Measurements from ENCODE around the gene NMS. TPM values are rescaled to one million over a fixed set of nuclear protein-coding genes. Genes with fewer than 3 reads are reported as not detected.

NMS gene
- total and polyA plus RNA-seq, 2 of the 8 experiments (the other 6 are each of a cell fraction or from before 2014, with no cell fraction given), result not detected

DNA sequence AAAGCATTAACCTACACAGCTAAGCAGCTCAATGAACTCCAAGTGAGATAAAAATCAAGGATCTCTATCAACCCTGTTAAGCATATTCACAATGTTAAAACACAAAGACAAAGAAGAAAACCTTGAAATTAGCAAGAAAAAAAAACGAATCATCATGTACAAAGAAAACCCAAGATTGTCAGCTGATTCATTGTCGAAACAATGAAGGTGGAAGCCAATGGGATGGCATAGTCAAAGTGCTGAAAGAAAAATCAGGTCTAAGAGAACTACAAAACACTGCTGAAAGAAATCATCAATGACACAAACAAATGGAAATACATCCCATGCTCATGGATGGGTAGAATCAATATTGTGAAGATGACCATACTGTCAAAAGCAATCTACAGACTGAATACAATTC lies 32.5 kb downstream of the NMS start:
- H3K79me2 ChIP-seq (ENCODE audit: control insufficient read depth in 1 of 2, insufficient read depth in 2 of 2, low read length in 2 of 2), result no peaks in the 10 kb centered on the region
- H3K4me2 ChIP-seq (ENCODE audit: insufficient read depth in 1 of 2, low read depth in 2 of 2, low read length in 2 of 2), result no peak overlapping the region
- H3K79me1 ChIP-seq (ENCODE audit: low read depth, low read length), result no peaks in the 10 kb centered on the region
- H2BK120ac ChIP-seq (replicated peaks; ENCODE audit: low read depth, low read length), result no peak overlapping the region
- H2BK20ac ChIP-seq (ENCODE audit: low read length), result no peak overlapping the region
- TF ChIP-seq KDM5A (IDR thresholded peaks at IDR 0.05; ENCODE audit: low read length) (no peak), BRCA1 (IDR thresholded peaks at IDR 0.05; ENCODE audit: low read depth, low read length) (no peak), MAFK (IDR thresholded peaks at IDR 0.05; ENCODE audit: low read depth, low read length) (no peak), CBX8 (IDR thresholded peaks at IDR 0.05; ENCODE audit: borderline replicate concordance, low read depth, low read length) (no peak)
- TF ChIP-seq, protein P1, sequence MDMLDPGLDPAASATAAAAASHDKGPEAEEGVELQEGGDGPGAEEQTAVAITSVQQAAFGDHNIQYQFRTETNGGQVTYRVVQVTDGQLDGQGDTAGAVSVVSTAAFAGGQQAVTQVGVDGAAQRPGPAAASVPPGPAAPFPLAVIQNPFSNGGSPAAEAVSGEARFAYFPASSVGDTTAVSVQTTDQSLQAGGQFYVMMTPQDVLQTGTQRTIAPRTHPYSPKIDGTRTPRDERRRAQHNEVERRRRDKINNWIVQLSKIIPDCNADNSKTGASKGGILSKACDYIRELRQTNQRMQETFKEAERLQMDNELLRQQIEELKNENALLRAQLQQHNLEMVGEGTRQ (IDR thresholded peaks at IDR 0.05; ENCODE audit: low read length), result no peak
- TF ChIP-seq, protein P2, sequence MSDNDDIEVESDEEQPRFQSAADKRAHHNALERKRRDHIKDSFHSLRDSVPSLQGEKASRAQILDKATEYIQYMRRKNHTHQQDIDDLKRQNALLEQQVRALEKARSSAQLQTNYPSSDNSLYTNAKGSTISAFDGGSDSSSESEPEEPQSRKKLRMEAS (IDR thresholded peaks at IDR 0.05), result no peak
- TF ChIP-seq, protein P3, sequence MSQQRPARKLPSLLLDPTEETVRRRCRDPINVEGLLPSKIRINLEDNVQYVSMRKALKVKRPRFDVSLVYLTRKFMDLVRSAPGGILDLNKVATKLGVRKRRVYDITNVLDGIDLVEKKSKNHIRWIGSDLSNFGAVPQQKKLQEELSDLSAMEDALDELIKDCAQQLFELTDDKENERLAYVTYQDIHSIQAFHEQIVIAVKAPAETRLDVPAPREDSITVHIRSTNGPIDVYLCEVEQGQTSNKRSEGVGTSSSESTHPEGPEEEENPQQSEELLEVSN (IDR thresholded peaks at IDR 0.05), result no peak
- TF ChIP-seq, protein P4, sequence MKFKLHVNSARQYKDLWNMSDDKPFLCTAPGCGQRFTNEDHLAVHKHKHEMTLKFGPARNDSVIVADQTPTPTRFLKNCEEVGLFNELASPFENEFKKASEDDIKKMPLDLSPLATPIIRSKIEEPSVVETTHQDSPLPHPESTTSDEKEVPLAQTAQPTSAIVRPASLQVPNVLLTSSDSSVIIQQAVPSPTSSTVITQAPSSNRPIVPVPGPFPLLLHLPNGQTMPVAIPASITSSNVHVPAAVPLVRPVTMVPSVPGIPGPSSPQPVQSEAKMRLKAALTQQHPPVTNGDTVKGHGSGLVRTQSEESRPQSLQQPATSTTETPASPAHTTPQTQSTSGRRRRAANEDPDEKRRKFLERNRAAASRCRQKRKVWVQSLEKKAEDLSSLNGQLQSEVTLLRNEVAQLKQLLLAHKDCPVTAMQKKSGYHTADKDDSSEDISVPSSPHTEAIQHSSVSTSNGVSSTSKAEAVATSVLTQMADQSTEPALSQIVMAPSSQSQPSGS (IDR thresholded peaks at IDR 0.05; ENCODE audit: low read length), result no peak
- H4K91ac ChIP-seq (replicated peaks; ENCODE audit: insufficient read length, low read length), result no peak overlapping the region
- no peak overlapping the region for H3K14ac ChIP-seq (ENCODE audit: insufficient read length)
- H3K9ac ChIP-seq (replicated peaks in 1 of 4; ENCODE audit: extremely low read depth in 1 of 4, low read depth in 3 of 4, low read length in 3 of 4), result no peak overlapping the region
- no peaks in the 10 kb centered on the region for H4K20me1 ChIP-seq (replicated peaks in 1 of 2; ENCODE audit: control insufficient read depth in 1 of 2, insufficient read depth in 2 of 2, low read length in 2 of 2)
- H3K23ac ChIP-seq (ENCODE audit: insufficient read length), result no peak overlapping the region
- ChIA-PET CTCF (ENCODE audit: partially characterized antibody) (interaction anchor here (1.6 kb wide), 1 partner anchor 31 kb away, joined by 3 read pairs; no protein-coding TSS in a partner anchor), POLR2A (ENCODE audit: partially characterized antibody) (no interaction called here)
- 82% methylated on average over 2 of the region's 2 CpGs; no CpG with 5 or more reads in 1 of the 2 experiments for WGBS, 2 experiments (ENCODE audit: extremely low coverage in 1 of 2, insufficient coverage in 1 of 2, insufficient read length in 1 of 2, insufficient replicate concordance in 2 of 2, low coverage in 1 of 2, low lambda C conversion rate in 2 of 2, missing lambda C conversion rate in 1 of 2)
- H3K36me3 ChIP-seq (ENCODE audit: control insufficient read depth in 2 of 4, insufficient read depth in 4 of 4, low read length in 3 of 4), result no peaks in the 10 kb centered on the region
- FAIRE-seq, result no peak
- no peak overlapping the region for H3K56ac ChIP-seq (replicated peaks; ENCODE audit: insufficient read length, low read depth, low read length)
- no peak overlapping the region for H2BK15ac ChIP-seq (ENCODE audit: low read length)
- H3K9me3 ChIP-seq (ENCODE audit: insufficient read depth in 2 of 2, low read depth in 1 of 2, low read length in 1 of 2), result peaks cover 5 to 7% of the 10 kb centered on the region in 2 experiments; a peak in 3 of 4 replicates
- H3K4me1 ChIP-seq (replicated peaks in 1 of 4; ENCODE audit: control insufficient read depth in 3 of 4, insufficient read depth in 4 of 4, low read length in 3 of 4), result no peaks in the 10 kb centered on the region
- DNase-seq (ENCODE audit: low read depth in 1 of 2, low spot score in 2 of 2), result no peak
- no peak overlapping the region for H3K27ac ChIP-seq (ENCODE audit: low read depth, low read length)
- H2AK5ac ChIP-seq (ENCODE audit: low read depth, low read length), result no peak overlapping the region
- H2AFZ ChIP-seq (ENCODE audit: low read length), result no peak overlapping the region
- H4K8ac ChIP-seq (ENCODE audit: extremely low read depth, insufficient read depth, low read length), result no peak overlapping the region
- H2BK12ac ChIP-seq (ENCODE audit: low read depth, low read length), result no peak overlapping the region
- H3K4me3 ChIP-seq (ENCODE audit: extremely low read depth in 1 of 4, insufficient read depth in 2 of 4, low read depth in 3 of 4, low read length in 4 of 4), result no peak overlapping the region
- no peaks in the 10 kb centered on the region for H3K23me2 ChIP-seq (ENCODE audit: low read depth, low read length)
- no peaks in the 10 kb centered on the region for H3K27me3 ChIP-seq (replicated peaks in 1 of 4; ENCODE audit: control insufficient read depth in 3 of 4, extremely low read depth in 1 of 4, insufficient read depth in 3 of 4, low read length in 3 of 4)
- H2BK5ac ChIP-seq (ENCODE audit: low read depth, low read length), result no peak overlapping the region
- H3K4ac ChIP-seq (replicated peaks; ENCODE audit: insufficient read length, low read depth, low read length), result no peak overlapping the region
- no peak overlapping the region for H4K5ac ChIP-seq (ENCODE audit: insufficient read length, low read depth, low read length)
- H3K18ac ChIP-seq (ENCODE audit: extremely low read depth, low read length), result no peak overlapping the region

All from H1 (cell line).